Activated naive CD4-positive, alpha-beta T cell treated with anti-CD3 and anti-CD28 coated beads for 36 hours (primary cell): ENCODE data around the gene CROCC2. TPM values are rescaled to one million over a fixed set of nuclear protein-coding genes. Genes with fewer than 3 reads are reported as not detected.

Source experiments
- CTCF ChIA-PET: fragments of 350-600 bp; sonication (Branson Sonifier 250); formaldehyde crosslinking; loops from one replicate; lab custom pipeline; 2021; ENCODE audit warnings: antibody characterized with exemption; lab: Charles Lee
- DNase-seq: peaks from one replicate; pipeline ENCODE4 v3.0.0-alpha.2; 2020
- H3K27ac Mint-ChIP-seq: one replicate; pipeline ENCODE4 v1.8.0; 2021; ENCODE audit warnings: mild to moderate bottlenecking, mixed read lengths
- H3K27me3 Mint-ChIP-seq: one replicate; pipeline ENCODE4 v1.8.0; 2021; ENCODE audit warnings: low read depth, mixed read lengths
- H3K36me3 Mint-ChIP-seq: one replicate; pipeline ENCODE4 v1.8.0; 2021; ENCODE audit warnings: low read depth, mixed read lengths
- H3K4me1 Mint-ChIP-seq: one replicate; pipeline ENCODE4 v1.8.0; 2021; ENCODE audit warnings: low read depth, mixed read lengths
- H3K4me3 Mint-ChIP-seq: one replicate; pipeline ENCODE4 v1.8.0; 2021; ENCODE audit warnings: mild to moderate bottlenecking, moderate library complexity, mixed read lengths
- H3K9me3 Mint-ChIP-seq: one replicate; pipeline ENCODE4 v1.8.0; 2021; ENCODE audit warnings: mixed read lengths
- intact Hi-C: fragments of 100-400 bp; cut with micrococcal nuclease; formaldehyde crosslinking; loops from one replicate; pipeline ENCODE4 v1.15.1; 2023
- total RNA-seq, 2 experiments: library from RNA; stranded (reverse); gene quantifications; one replicate each; pipeline ENCODE4 v1.2.3, GENCODE V29; 2021

Gene CROCC2
- total RNA-seq, 2 experiments from 2014 or later: not detected

DNA sequence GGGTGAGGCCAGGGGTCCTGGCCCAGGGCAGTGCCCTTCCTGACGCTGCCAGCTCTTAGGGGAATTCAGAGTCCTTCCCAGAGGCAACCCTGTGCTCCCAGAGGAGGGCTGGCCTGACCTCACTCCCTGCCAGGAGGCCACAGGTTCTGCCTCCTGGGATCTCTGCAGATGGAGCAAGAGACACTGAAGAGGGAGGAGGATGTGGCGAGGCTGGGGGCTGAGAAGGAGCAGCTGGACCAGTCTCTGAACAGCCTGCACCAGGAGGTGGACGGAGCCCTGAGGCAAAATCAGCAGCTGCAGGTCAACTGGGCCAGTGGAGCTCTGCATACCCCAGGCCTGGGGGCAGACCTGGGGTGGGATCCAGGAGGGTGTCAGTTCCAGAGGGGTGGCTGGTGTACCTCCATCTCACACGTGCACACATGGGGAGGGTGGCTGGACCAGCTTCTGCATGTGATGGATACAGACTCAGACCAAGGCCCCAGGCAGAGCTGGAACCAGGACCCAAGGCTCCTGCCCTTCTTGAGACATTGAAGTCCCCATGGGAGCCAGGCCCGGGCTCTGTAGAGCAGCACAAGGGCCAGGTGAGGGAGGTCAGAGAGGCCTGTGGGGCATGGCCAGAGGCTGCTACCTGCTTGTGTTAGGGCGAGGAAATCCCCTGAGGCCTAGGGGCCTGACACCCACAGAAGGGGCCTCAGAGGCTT is 82.6 kb downstream of the CROCC2 start:
- no peaks in the 10 kb centered on the region for H3K27me3 Mint-ChIP-seq
- CTCF ChIA-PET: interaction anchor here (0.6 to 0.9 kb wide), 2 partner anchors 75 to 404 kb away, joined by 3 to 4 read pairs; no protein-coding TSS in a partner anchor
- H3K4me1 Mint-ChIP-seq: no peaks in the 10 kb centered on the region
- no peaks in the 10 kb centered on the region for H3K36me3 Mint-ChIP-seq
- intact Hi-C loops: loop anchor here (10.0 kb wide), 1 partner anchor 74 kb away; no protein-coding TSS in a partner anchor
- H3K9me3 Mint-ChIP-seq: no peaks in the 10 kb centered on the region
- H3K4me3 Mint-ChIP-seq: no peak overlapping the region
- H3K27ac Mint-ChIP-seq: no peak overlapping the region
- DNase-seq: no peak

DNA sequence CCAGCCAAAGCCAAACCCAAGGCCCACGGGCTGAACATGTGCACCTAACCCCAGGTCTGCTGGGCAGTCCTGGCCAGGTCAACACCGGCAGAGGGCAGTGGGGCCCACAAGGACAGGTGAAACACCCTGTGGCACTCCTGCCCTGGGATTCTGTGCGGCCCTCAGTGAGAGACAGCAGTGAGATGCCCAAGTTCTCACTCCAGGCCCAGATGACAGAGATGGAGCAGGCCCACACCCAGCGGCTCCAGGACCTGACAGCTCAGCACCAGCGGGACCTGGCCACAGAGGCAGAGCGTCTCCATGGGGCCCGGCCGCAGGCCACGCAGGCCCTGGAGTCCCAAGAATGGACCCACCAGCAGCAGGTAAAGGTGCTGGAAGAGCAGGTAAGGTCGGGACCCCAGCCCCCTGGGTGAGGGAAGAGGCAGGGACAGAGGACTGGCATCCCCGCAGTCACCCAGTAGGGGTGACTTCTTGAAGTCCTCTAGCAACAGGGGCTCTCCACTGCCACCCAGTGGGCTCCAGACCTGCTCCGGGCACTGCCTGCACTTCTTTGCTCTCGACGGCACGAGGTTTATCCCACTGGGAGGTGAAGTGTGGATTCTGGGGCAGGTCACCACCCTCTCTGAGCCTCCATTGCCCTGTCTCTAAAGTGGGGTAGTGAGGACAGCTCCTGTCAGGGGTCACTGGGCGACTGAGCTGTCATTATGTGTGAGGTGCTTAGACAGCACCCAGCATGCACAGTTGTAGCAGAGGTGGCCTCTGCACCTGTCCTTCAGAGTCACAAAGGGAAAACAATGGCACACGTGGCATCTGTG is 83.5 kb downstream of the CROCC2 start:
- no peaks in the 10 kb centered on the region for H3K36me3 Mint-ChIP-seq
- H3K4me3 Mint-ChIP-seq: no peak overlapping the region
- CTCF ChIA-PET: no interaction called here
- no peak overlapping the region for H3K27ac Mint-ChIP-seq
- DNase-seq: no peak
- intact Hi-C loops: loop anchor here (10.0 kb wide), 1 partner anchor 75 kb away; no protein-coding TSS in a partner anchor
- H3K9me3 Mint-ChIP-seq: no peaks in the 10 kb centered on the region
- no peaks in the 10 kb centered on the region for H3K27me3 Mint-ChIP-seq
- H3K4me1 Mint-ChIP-seq: no peaks in the 10 kb centered on the region

DNA sequence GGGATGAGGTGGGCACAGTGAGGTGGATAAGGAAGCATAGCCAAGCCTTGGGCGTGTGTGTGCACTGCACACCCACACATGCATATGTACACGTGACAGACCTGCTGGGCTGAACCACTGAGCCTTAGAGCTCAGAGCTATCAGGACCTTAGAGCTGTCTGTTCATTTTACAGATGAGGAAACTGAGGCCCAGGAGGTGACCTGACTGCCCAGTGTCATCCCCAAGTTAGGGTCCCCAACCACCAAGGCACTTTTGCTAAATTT is 84.1 kb downstream of the CROCC2 start:
- Mint-ChIP-seq H3K4me1 (no peaks in the 10 kb centered on the region), H3K27ac (no peak overlapping the region), H3K36me3 (no peaks in the 10 kb centered on the region), H3K27me3 (no peaks in the 10 kb centered on the region), H3K9me3 (no peaks in the 10 kb centered on the region), H3K4me3 (no peak overlapping the region)
- no peak for DNase-seq
- intact Hi-C loops: no loop called here
- CTCF ChIA-PET: no interaction called here

DNA sequence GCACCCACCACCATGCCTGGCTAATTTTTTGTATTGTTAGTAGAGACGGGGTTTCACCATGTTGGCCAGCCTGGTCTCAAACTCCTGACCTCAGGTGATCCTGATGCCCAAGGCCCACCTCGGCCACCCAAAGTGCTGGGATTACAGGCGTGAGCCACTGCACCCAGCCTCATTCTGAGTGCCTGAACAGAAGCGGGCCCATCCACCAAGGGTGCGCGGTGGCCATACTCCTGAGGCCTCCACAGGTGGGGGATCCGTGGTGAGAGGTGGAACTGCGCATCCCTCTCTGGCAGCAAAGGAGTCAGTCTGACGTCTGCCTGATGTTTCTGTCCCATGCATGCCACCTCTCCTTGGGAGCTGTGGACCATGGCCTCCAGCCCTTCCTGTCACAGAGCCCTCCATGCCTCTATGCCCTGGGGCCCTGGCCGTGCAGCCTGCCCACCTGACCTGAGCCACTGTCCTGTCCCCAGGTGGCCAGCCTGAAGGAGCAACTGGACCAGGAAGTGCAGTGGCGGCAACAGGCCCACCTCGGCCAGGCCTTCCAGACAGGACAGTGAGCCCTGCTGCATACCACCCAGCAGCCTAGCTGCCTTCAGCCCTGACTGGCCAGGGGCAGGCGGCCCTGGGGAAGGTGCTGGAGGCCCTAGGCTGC is 84.7 kb downstream of the CROCC2 start:
- no peak overlapping the region for H3K27ac Mint-ChIP-seq
- H3K9me3 Mint-ChIP-seq: no peaks in the 10 kb centered on the region
- CTCF ChIA-PET: interaction anchor here (1.0 to 1.7 kb wide), 2 partner anchors 7 to 78 kb away, joined by 3 to 4 read pairs; no protein-coding TSS in a partner anchor
- no peaks in the 10 kb centered on the region for H3K27me3 Mint-ChIP-seq
- no peak overlapping the region for H3K4me3 Mint-ChIP-seq
- intact Hi-C loops: no loop called here
- no peaks in the 10 kb centered on the region for H3K36me3 Mint-ChIP-seq
- DNase-seq: no peak
- no peaks in the 10 kb centered on the region for H3K4me1 Mint-ChIP-seq

DNA sequence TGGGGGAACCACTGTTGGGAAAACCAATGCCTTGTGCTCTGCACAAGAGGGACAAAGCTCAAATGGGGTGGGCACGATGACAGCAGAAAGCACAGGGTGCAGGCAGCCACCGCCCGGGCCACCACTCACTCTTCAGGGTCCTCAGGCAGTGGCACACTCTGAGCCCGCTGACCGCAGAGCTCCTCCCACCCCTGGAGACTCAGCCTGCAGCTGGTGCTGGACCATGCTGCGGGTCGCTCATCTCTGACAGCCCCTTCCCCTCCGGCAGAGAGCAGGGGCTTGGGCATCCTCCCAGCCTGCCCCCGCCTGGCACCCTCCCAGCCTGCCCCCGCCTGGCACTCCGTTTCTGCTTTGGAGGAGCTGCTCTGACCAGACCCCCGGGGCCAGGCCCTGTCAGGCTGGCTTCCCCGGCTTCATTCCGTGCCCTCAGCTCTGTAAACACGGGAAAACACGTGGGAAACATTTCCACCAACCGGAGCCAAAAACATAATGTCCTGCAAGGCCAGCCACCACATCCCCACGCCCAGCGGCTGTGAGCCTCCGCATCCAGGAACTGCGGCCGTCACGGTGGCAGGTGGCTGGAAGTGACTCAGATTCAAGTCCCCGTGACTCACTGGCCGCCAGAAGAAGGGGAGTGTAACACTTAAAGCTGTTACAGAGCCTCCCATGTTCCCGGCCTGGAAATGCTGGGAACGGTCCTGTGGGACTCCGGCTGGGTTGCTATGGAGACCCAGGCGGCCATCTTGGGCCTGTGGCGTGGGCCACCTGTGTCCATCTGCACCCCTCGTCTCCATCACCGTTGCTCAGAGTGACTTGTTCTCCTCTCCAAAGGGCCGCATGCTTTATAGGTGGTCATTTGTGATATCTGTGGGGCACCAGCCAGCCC is 85.5 kb downstream of the CROCC2 start:
- CTCF ChIA-PET: interaction anchor here (1.0 to 1.7 kb wide), 2 partner anchors 8 to 79 kb away, joined by 3 to 4 read pairs; no protein-coding TSS in a partner anchor

DNA sequence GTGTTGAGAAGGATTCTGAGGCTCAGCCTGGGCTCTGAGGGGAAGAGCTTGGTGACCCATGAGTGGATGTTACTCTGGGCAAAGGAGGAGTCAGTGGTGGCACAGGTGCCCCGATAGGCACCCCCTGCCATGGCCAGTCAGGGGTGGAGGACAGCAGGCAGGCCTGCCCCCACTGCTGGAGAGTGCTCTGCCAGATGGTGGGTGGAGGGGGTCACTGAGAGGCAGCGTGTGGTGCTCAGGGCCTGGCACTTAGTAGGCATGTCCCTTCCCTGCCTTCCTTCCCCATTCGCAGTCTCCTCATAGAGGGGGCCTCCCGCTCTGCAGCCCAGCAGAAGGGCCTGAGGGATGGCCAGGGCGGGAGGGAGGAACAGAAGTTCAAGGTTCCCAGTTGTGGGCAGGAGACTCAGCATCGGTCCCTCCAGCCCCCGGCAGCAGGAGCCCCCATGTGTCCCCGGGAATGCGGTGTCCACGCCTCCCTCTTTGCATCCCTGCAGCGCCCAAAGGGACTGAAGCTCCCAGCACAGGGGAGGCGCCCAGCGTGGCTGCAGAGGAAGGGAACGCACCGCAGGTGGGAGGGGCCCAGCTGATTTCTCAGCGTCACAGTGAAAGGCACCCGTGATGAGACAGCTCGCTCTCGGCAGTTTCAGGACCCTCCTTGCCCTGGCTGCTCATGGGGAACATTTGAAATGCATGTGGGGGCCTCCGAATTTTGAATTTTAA is 86.6 kb downstream of the CROCC2 start:
- H3K27ac Mint-ChIP-seq: no peak overlapping the region
- intact Hi-C loops: no loop called here
- H3K4me1 Mint-ChIP-seq: peaks cover 8% of the 10 kb centered on the region
- DNase-seq: peak; percentile 34
- CTCF ChIA-PET: interaction anchor here (1.7 kb wide), 1 partner anchor 9 kb away, joined by 4 read pairs; no protein-coding TSS in a partner anchor
- no peaks in the 10 kb centered on the region for H3K36me3 Mint-ChIP-seq
- no peaks in the 10 kb centered on the region for H3K9me3 Mint-ChIP-seq
- H3K4me3 Mint-ChIP-seq: no peak overlapping the region
- peaks cover 9% of the 10 kb centered on the region for H3K27me3 Mint-ChIP-seq

More for the DNA sequence above, 85.5 kb downstream of the CROCC2 start:
- DNase-seq: peak; percentile 1
- intact Hi-C loops: no loop called here
- H3K4me1 Mint-ChIP-seq: no peaks in the 10 kb centered on the region
- no peaks in the 10 kb centered on the region for H3K36me3 Mint-ChIP-seq
- H3K27me3 Mint-ChIP-seq: no peaks in the 10 kb centered on the region
- H3K27ac Mint-ChIP-seq: no peak overlapping the region
- H3K4me3 Mint-ChIP-seq: no peak overlapping the region
- H3K9me3 Mint-ChIP-seq: no peaks in the 10 kb centered on the region

DNA sequence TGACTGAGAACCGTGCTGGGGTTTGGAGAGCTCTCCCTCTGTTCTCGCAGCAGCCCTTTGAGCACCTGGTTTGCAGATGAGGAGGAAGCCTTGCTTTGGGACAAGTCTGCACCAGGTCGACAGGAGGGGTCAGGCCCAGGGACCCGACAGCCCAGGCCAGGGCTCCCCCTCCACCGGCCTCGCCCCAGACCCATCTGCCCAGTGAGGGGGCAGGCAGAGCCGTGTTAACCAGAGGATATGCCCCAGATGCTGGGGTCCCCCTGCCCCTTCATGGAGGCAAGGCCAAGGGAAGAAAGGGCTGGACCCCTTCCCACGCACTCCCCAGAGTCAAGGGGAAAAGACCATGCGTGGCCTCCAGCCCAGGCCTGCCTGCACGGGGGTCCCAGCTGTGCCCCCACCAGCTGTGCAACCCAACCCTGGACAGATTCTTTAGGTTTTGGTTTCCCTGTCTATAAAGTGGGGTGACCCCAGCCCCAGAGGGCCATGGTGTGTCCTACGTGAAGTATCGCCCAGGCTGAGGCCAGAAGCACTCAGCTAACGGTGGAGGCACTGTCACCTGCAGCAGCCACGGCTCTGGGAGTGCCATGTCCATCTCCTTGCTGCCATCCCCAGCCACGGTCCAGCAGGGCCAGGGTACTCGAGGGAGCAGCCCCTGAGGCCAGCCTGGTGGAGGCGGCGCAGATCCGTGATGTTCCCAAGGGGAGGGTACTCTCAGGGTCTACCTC is 87.5 kb downstream of the CROCC2 start:
- intact Hi-C loops: no loop called here
- H3K36me3 Mint-ChIP-seq: no peaks in the 10 kb centered on the region
- peaks cover 8% of the 10 kb centered on the region for H3K4me1 Mint-ChIP-seq
- no peaks in the 10 kb centered on the region for H3K9me3 Mint-ChIP-seq
- DNase-seq: no peak
- H3K4me3 Mint-ChIP-seq: no peak overlapping the region
- CTCF ChIA-PET: no interaction called here
- H3K27ac Mint-ChIP-seq: no peak overlapping the region
- H3K27me3 Mint-ChIP-seq: peaks cover 9% of the 10 kb centered on the region

DNA sequence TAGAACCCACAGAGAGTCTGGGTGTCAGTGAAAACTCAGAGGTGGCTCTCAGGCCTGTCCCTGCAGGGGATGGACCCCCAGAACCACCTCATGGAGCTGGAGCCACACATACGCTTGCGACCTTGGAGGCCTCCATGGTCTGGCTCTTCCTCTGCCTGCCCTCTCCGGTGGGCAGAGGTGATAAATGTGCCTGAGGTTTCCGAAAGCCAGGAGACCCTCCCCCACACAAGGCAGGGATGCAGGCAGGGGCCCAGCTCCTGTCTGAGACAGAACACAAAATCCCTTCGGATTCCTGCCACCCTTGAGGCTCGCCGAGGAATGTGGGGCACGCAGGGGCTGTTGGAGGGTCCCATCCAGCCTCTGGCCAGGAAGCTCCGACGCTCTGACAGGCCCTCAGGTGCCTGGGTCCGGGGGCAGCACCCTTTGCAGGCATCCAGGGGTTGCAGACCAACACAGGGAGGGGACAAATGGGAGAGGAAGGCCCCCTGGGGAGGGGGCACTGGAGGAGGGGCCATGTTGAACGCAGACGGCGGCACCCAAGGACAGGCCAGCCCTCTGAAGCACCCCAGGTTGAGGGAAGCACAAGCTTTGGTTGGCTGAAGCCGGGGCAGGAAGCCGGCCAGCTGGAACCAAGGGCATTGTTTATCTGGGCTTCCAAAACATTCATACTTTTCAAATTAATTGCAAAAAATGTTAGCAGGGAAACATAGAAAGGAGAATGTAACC is 88.2 kb downstream of the CROCC2 start:
- Mint-ChIP-seq H3K9me3 (no peaks in the 10 kb centered on the region), H3K4me3 (no peak overlapping the region), H3K27ac (no peak overlapping the region), H3K27me3 (peaks cover 9% of the 10 kb centered on the region), H3K36me3 (no peaks in the 10 kb centered on the region), H3K4me1 (peaks cover 8% of the 10 kb centered on the region)
- DNase-seq: no peak
- intact Hi-C loops: no loop called here
- CTCF ChIA-PET: no interaction called here

DNA sequence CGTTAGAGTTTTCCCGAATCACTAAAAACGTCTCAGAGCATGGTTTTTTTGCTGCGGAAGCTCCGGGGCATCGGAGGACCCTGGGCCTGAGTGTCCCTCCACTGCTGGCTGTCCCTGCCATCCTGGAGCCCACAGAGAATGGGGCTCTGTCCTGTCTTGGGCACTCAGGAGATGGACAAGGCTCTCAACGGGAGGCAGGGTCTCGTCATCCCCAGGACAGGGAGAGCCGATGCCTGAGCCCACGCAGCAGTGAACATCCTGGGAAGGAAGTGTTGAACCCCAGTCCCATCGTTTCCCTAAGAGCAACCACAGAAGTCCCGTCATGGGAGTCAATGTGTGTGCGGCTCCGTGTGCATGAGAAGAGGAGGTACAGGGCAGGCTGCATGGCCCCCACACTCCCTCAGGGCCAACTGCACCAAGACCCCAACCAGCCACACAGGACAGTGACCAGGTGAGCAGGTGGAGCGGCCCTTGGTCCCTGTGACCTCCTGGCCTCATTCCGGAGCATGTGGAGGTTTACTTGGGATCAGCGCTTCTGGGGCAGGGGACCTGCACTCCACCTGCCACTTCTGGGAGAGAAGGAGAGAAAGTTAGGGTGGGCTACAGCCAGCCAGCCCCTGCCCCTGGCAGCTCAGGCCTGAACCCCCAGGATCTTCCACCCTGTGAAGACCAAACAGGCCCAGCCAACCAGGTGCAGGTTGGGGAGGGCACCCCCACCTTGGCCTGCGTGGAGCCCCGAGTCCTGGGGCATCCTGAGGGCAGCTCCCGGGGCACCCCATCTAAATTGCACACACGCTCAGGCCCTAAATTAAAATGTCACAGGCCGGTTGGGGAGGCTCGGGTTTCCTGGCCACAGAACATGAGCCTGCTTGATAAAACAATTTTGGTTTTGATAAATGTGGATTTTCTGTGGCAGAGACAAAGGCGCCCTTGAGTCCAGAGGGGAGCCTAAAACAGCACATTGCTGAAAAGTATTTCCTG is 89.2 kb downstream of the CROCC2 start:
- intact Hi-C loops: no loop called here
- Mint-ChIP-seq H3K4me3 (no peak overlapping the region), H3K4me1 (peaks cover 14% of the 10 kb centered on the region), H3K9me3 (no peaks in the 10 kb centered on the region), H3K36me3 (no peaks in the 10 kb centered on the region), H3K27ac (no peak overlapping the region), H3K27me3 (peaks cover 18% of the 10 kb centered on the region)
- peak; percentile 2 for DNase-seq
- CTCF ChIA-PET: no interaction called here
